ENCODE measurements around the gene PIGK. TPM values are rescaled to one million over a fixed set of nuclear protein-coding genes. Genes with fewer than 3 reads are reported as not detected.
"Not testable (repeated sequence)": the region's sequence is repeated elsewhere in the genome, so short reads cannot be mapped to it uniquely, and the experiment has no call there.

PIGK gene
- total and polyA plus RNA-seq, 11 donors, result 6.2 to 42.4 (median 27.0) TPM

- H3K4me1 ChIP-seq, result no peaks in the 10 kb centered on the region
- no peak overlapping the region for H3K4me3 ChIP-seq
- H3K27ac ChIP-seq, result no peak overlapping the region
- TF ChIP-seq POLR2A (IDR thresholded peaks at IDR 0.05) (no peak), CTCF (IDR thresholded peaks at IDR 0.05) (no peak)
- peaks cover 0 to 18% (median 0%) of the 10 kb centered on the region in 12 donors for H3K9me3 ChIP-seq
- DNase-seq (no peak), ATAC-seq (no peak)
- 93 to 99% (median 95%) methylated on average over 2 of the region's 2 CpGs for WGBS, 4 donors
- H3K36me3 ChIP-seq, result peaks cover 0 to 3% (median 0%) of the 10 kb centered on the region in 9 donors
- H3K27me3 ChIP-seq, result no peaks in the 10 kb centered on the region
- intact Hi-C loops (cut with DNase I), result no loop called here
Observed at GRCh38 chr1:77200806-77201205, 18.4 kb downstream of the PIGK start.

GRCh38 chr1:77200293-77200692 lies 18.9 kb downstream of the PIGK start:
- no peaks in the 10 kb centered on the region for H3K27me3 ChIP-seq
- H3K36me3 ChIP-seq, result peaks cover 0 to 3% (median 0%) of the 10 kb centered on the region in 9 donors
- no peaks in the 10 kb centered on the region for H3K4me1 ChIP-seq
- H3K27ac ChIP-seq, result no peak overlapping the region
- intact Hi-C loops (cut with DNase I), result no loop called here
- DNase-seq, result no peak
- H3K9me3 ChIP-seq, result peaks cover 0 to 16% (median 0%) of the 10 kb centered on the region in 12 donors
- no peak overlapping the region for H3K4me3 ChIP-seq
- TF ChIP-seq CTCF (IDR thresholded peaks at IDR 0.05), result no peak
- no peak for TF ChIP-seq POLR2A (IDR thresholded peaks at IDR 0.05)
- ATAC-seq, result no peak

- TF ChIP-seq CTCF (IDR thresholded peaks at IDR 0.05), result no peak
- no peak for TF ChIP-seq POLR2A (IDR thresholded peaks at IDR 0.05)
- Histone ChIP-seq H3K27ac (no peak overlapping the region), H3K4me3 (no peak overlapping the region), H3K4me1 (no peaks in the 10 kb centered on the region), H3K36me3 (peaks cover 0 to 6% (median 0%) of the 10 kb centered on the region in 9 donors), H3K27me3 (no peaks in the 10 kb centered on the region), H3K9me3 (no peaks in the 10 kb centered on the region)
- WGBS, 4 donors, result 94 to 98% (median 95%) methylated on average over 3 of the region's 3 CpGs
- intact Hi-C loops (cut with DNase I), result loop anchor here in 1 of 10 donors (2.0 kb wide), 1 partner anchor 19 kb away; no protein-coding TSS in a partner anchor
- DNase-seq (no peak), ATAC-seq (no peak)
Observed at GRCh38 chr1:77197351-77197750, 21.9 kb downstream of the PIGK start.

GRCh38 chr1:77193951-77194350 lies 25.3 kb downstream of the PIGK start:
- ATAC-seq, result no peak
- no peaks in the 10 kb centered on the region for H3K4me1 ChIP-seq
- peaks cover 0 to 6% (median 0%) of the 10 kb centered on the region in 9 donors for H3K36me3 ChIP-seq
- DNase-seq, result no peak
- no peak overlapping the region for H3K4me3 ChIP-seq
- intact Hi-C loops (cut with DNase I), result loop anchor here in 1 of 10 donors (5.0 kb wide), 1 partner anchor 48 kb away; no protein-coding TSS in a partner anchor
- H3K27ac ChIP-seq, result no peak overlapping the region
- no peaks in the 10 kb centered on the region for H3K9me3 ChIP-seq
- TF ChIP-seq POLR2A (IDR thresholded peaks at IDR 0.05), result no peak
- no peaks in the 10 kb centered on the region for H3K27me3 ChIP-seq

- no peaks in the 10 kb centered on the region for H3K9me3 ChIP-seq
- no peak overlapping the region for H3K27ac ChIP-seq
- H3K4me1 ChIP-seq, result no peaks in the 10 kb centered on the region
- no peak for DNase-seq
- no peaks in the 10 kb centered on the region for H3K27me3 ChIP-seq
- no peaks in the 10 kb centered on the region for H3K36me3 ChIP-seq
- 97 to 98% (median 97%) methylated on average over 4 of the region's 4 CpGs for WGBS, 4 donors
- no peak for TF ChIP-seq CTCF (IDR thresholded peaks at IDR 0.05)
- no peak for TF ChIP-seq POLR2A (IDR thresholded peaks at IDR 0.05)
- intact Hi-C loops (cut with DNase I), result no loop called here
- no peak for ATAC-seq
- no peak overlapping the region for H3K4me3 ChIP-seq
Observed at GRCh38 chr1:77188770-77189169, 30.5 kb downstream of the PIGK start.

- not testable (repeated sequence) for H3K27ac ChIP-seq, ATAC-seq
Observed at GRCh38 chr1:77186907-77187306, 32.3 kb downstream of the PIGK start.

More at GRCh38 chr1:77186907-77187306, 32.3 kb downstream of the PIGK start:
- H3K9me3 ChIP-seq; H3K27me3 ChIP-seq; H3K36me3 ChIP-seq; DNase-seq; H3K4me3 ChIP-seq; intact Hi-C loops (cut with DNase I); H3K4me1 ChIP-seq: not testable (repeated sequence)
- 82 to 94% (median 84%) methylated on average over 4 of the region's 4 CpGs for WGBS, 4 donors

Measured in heart left ventricle (tissue), 16 donors.